CD8-positive, alpha-beta memory T cell (primary cell): ENCODE data around the gene GBGT1. TPM values are rescaled to one million over a fixed set of nuclear protein-coding genes. Genes with fewer than 3 reads are reported as not detected.

ENCODE experiments used
- CTCF ChIA-PET: fragments of 350-600 bp; sonication (Branson Sonifier 250); formaldehyde crosslinking; loops from one replicate; lab custom pipeline; 2021; ENCODE audit warnings: antibody characterized with exemption; lab: Charles Lee
- POLR2A ChIA-PET: fragments of 350-600 bp; sonication (Branson Sonifier 250); formaldehyde crosslinking; loops from one replicate; lab custom pipeline; 2021; ENCODE audit warnings: antibody characterized with exemption; lab: Charles Lee
- DNase-seq, 5 donors: peaks; one replicate each; pipeline versions ENCODE4 v3.0.0 to v3.0.0-alpha.2; 2020 to 2022; ENCODE audit warnings: mixed read lengths in 1 of 5
- H3K27ac ChIP-seq: one replicate; pipeline ENCODE4 v1.7.0; 2013; ENCODE audit warnings: low read depth, mild to moderate bottlenecking, low read length, moderate library complexity
- H3K27me3 ChIP-seq: 2 replicates; pipeline ENCODE4 v1.7.0; 2013; ENCODE audit warnings: low read length, mild to moderate bottlenecking; ENCODE audit not compliant: insufficient read depth, poor library complexity, severe bottlenecking
- H3K36me3 ChIP-seq: 2 replicates; pipeline ENCODE4 v1.7.0; 2013; ENCODE audit warnings: mild to moderate bottlenecking, low read length, moderate library complexity; ENCODE audit not compliant: insufficient read depth
- H3K4me1 ChIP-seq: 2 replicates; pipeline ENCODE4 v1.7.0; 2013; ENCODE audit warnings: mild to moderate bottlenecking, low read length, moderate library complexity; ENCODE audit not compliant: insufficient read depth
- H3K4me3 ChIP-seq: 2 replicates; pipeline ENCODE4 v1.7.0; 2013; ENCODE audit warnings: mild to moderate bottlenecking, low read length
- H3K9me3 ChIP-seq: 2 replicates; pipeline ENCODE4 v1.7.0; 2013; ENCODE audit warnings: mild to moderate bottlenecking, low read length
- H3K27ac Mint-ChIP-seq, 8 donors: one replicate each; pipeline ENCODE4 v1.8.0; 2020 to 2021; ENCODE audit warnings: mixed read lengths in 8 of 8, mild to moderate bottlenecking in 6 of 8, inconsistent platforms in 3 of 8, moderate library complexity in 3 of 8
- H3K27me3 Mint-ChIP-seq, 2 donors: one replicate each; pipeline ENCODE4 v1.8.0; 2020 to 2021; ENCODE audit warnings: mixed read lengths in 2 of 2, mild to moderate bottlenecking in 1 of 2, moderate library complexity in 1 of 2
- H3K36me3 Mint-ChIP-seq, 3 donors: one replicate each; pipeline ENCODE4 v1.8.0; 2020 to 2021; ENCODE audit warnings: mixed read lengths in 3 of 3, inconsistent platforms in 1 of 3, mild to moderate bottlenecking in 1 of 3
- H3K4me1 Mint-ChIP-seq, 3 donors: one replicate each; pipeline ENCODE4 v1.8.0; 2020 to 2021; ENCODE audit warnings: mixed read lengths in 3 of 3, inconsistent platforms in 1 of 3, mild to moderate bottlenecking in 1 of 3
- H3K4me3 Mint-ChIP-seq, 7 donors: one replicate each; pipeline ENCODE4 v1.8.0; 2020 to 2021; ENCODE audit warnings: mixed read lengths in 7 of 7, mild to moderate bottlenecking in 6 of 7, moderate library complexity in 4 of 7, inconsistent platforms in 2 of 7
- H3K9me3 Mint-ChIP-seq, 5 donors: one replicate each; pipeline ENCODE4 v1.8.0; 2020 to 2022; ENCODE audit warnings: mixed read lengths in 5 of 5, mild to moderate bottlenecking in 3 of 5, moderate library complexity in 2 of 5, inconsistent platforms in 1 of 5
- polyA plus RNA-seq: library from polyadenylated mRNA; unstranded; fragments of 300-500 nt; fragmentation: Illumina TruSeq; gene quantifications from one replicate; pipeline ENCODE4 v1.2.3, GENCODE V29; 2021
- total RNA-seq, 2 experiments: library from RNA; stranded (reverse); gene quantifications; one replicate each; pipeline ENCODE4 v1.2.3, GENCODE V29; 2021

GBGT1 gene
- total and polyA plus RNA-seq, 3 experiments from 2014 or later, result 1.8 to 2.6 TPM; not detected in 1

GRCh38 chr9:133121198-133121914, 42.4 kb downstream of the GBGT1 start, which contains the start of gene RALGDS:
RALGDS (minus strand) TSS chr9:133121240; CDS start chr9:133121154, 86 bp downstream.
- Histone ChIP-seq H3K4me1 (peaks cover 61% of the 10 kb centered on the region), H3K9me3 (no peaks in the 10 kb centered on the region), H3K36me3 (no peaks in the 10 kb centered on the region), H3K27ac (peak within 1 kb of the TSS; percentile 75), H3K4me3 (peak within 1 kb of the TSS; percentile 53), H3K27me3 (no peaks in the 10 kb centered on the region)
- Mint-ChIP-seq H3K36me3 (peaks cover 0 to 24% (median 0%) of the 10 kb centered on the region in 3 donors), H3K27me3 (no peaks in the 10 kb centered on the region), H3K4me3 (peak within 1 kb of the TSS; percentile 54 to 88 (median 78)), H3K9me3 (no peaks in the 10 kb centered on the region), H3K4me1 (peaks cover 59 to 95% (median 64%) of the 10 kb centered on the region in 3 donors), H3K27ac (peak within 1 kb of the TSS; percentile 95 to 100 (median 98))
- DNase-seq, result peak; percentile 85 to 93 (median 90)
- POLR2A ChIA-PET, result interaction anchor here (1.1 to 1.6 kb wide), 2 partner anchors 12 to 23 kb away, joined by 3 to 11 read pairs; no protein-coding TSS in a partner anchor
- CTCF ChIA-PET, result interaction anchor here (25.9 kb wide), 1 partner anchor 27 kb away, joined by 521 read pairs; no protein-coding TSS in a partner anchor

DNA sequence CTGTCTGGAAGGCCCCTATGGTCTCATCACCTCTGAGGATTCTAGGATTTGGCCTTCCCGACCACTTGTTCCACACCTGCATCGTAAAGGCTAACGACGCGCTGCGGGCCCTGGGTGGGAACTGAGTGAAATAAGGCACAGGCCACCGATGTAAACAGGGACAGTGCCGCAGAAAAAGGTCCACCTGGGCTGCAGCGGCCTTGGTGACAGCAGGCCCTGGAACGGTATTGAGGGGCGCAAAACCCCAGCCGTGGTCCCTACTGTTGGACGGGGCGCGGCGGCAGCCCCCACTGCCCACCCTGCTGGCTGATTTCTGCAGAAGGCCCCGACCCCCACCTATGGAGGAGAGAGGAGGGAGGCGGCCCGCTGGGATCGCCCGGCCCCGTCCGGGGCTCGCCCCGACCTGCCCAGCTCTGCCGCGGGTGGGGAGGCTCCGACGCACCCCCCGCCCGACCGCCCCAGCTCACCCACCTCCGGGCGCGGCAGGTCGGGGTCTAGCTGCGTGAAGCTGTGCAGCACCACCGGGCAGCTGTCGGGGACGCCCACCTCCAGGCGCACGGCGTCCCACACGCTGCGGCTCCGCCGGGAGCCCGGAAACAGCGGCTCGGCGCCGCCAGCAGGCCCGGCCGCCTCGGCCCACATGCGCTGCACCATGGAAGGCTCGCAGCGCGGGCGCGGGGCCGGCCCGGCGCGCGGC, 43.1 kb downstream of the GBGT1 start:
- Histone ChIP-seq H3K36me3 (no peaks in the 10 kb centered on the region), H3K9me3 (no peaks in the 10 kb centered on the region), H3K4me3 (peak overlapping the region; percentile 53), H3K27ac (peak overlapping the region; percentile 74), H3K27me3 (no peaks in the 10 kb centered on the region), H3K4me1 (peaks cover 62% of the 10 kb centered on the region)
- CTCF ChIA-PET, result interaction anchor here (25.9 kb wide), 1 partner anchor 27 kb away, joined by 521 read pairs; no protein-coding TSS in a partner anchor
- POLR2A ChIA-PET, result interaction anchor here (0.6 to 1.6 kb wide), 3 partner anchors 10 to 23 kb away, joined by 3 to 11 read pairs (median 4); no protein-coding TSS in a partner anchor
- Mint-ChIP-seq H3K36me3 (peaks cover 0 to 23% (median 0%) of the 10 kb centered on the region in 3 donors), H3K27ac (peak overlapping the region; percentile 33 to 87 (median 66)), H3K27me3 (no peaks in the 10 kb centered on the region), H3K4me1 (peaks cover 56 to 95% (median 61%) of the 10 kb centered on the region in 3 donors), H3K9me3 (no peaks in the 10 kb centered on the region), H3K4me3 (peak overlapping the region; percentile 54 to 88 (median 78))
- no peak for DNase-seq

DNA sequence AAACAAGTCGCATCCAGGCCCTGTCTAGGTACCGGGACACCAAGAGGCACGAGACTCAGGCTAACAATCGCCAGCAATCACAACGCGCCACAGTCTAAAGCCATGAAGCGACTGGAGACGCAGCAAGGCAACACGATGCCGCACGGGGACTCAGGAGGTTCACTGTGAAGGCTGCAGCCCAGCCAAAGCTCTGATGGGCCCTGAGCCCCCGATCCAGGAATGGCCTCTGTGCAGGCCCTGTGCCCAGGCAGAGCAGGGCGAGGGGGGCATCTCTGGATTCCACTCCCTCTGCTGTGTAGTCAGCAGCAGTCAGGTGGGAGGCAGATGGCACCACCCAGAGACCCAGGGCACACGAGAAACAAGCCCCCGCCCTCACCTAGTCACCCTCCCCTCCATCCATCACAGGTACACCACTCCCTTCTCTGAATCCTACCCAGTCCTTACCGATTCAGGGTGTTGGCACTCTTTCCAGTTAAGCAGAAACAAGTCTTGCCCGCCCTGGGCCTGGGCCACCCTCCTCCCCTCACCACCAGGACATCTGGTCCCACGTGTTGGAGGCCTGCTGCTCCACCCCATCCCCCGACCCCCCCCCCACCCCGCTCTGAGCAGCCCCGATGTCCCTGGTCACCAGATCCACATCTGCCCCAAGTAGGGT, 43.7 kb downstream of the GBGT1 start:
- Mint-ChIP-seq H3K9me3 (no peaks in the 10 kb centered on the region), H3K4me3 (peak overlapping the region; percentile 54 to 88 (median 78)), H3K27me3 (no peaks in the 10 kb centered on the region), H3K27ac (peak overlapping the region in 5 of 8 donors; percentile 59 to 87 (median 60)), H3K36me3 (peaks cover 0 to 24% (median 0%) of the 10 kb centered on the region in 3 donors), H3K4me1 (peaks cover 57 to 95% (median 60%) of the 10 kb centered on the region in 3 donors)
- Histone ChIP-seq H3K27me3 (no peaks in the 10 kb centered on the region), H3K4me1 (peaks cover 62% of the 10 kb centered on the region), H3K4me3 (no peak overlapping the region), H3K27ac (peak overlapping the region; percentile 74), H3K36me3 (no peaks in the 10 kb centered on the region), H3K9me3 (no peaks in the 10 kb centered on the region)
- ChIA-PET CTCF (interaction anchor here (3.2 to 25.9 kb wide), 2 partner anchors 13 to 28 kb away, joined by 13 to 521 read pairs; no protein-coding TSS in a partner anchor), POLR2A (interaction anchor here (1.6 kb wide), 1 partner anchor 24 kb away, joined by 5 read pairs; no protein-coding TSS in a partner anchor)
- no peak for DNase-seq

DNA sequence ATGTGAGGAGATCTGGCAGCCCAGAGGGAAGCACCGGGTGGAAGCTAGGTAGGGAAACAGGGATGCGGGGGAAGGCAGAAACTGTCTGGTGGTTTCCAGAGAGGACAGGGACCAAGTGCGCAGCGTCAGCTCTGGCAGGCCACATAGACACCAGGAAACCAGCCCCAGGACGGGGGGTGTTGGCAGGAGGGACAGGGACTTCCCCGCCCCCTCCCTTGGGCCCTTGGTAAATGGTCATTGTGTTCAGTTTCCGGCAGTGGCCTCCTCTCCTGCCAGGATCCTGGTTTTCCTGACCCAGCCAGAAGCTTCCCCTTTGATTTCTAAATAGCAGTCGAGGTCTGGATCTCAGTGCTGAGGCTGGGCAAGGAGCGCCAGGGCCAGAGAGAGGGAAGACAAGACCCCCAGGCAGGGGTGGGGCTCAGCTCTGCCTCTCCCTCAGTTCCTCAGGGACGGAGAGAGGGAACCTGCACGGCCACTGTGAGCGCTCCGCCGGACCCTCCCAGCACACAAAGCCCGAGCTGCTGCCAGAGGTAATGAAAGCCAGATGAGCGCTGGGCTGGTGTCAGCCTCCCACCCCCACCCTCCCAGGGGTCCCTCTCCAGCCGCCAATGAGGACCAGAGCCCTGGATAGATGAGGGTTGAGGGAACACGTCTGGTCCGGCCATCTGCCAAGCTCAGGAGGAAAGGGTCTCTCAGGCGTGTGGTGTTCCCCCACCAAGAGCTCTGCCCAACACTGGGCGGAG, 44.4 kb downstream of the GBGT1 start:
- H3K27me3 Mint-ChIP-seq, result no peaks in the 10 kb centered on the region
- Histone ChIP-seq H3K36me3 (no peaks in the 10 kb centered on the region), H3K27ac (no peak overlapping the region), H3K4me1 (peaks cover 62% of the 10 kb centered on the region), H3K4me3 (no peak overlapping the region), H3K27me3 (no peaks in the 10 kb centered on the region), H3K9me3 (no peaks in the 10 kb centered on the region)
- peaks cover 52 to 95% (median 60%) of the 10 kb centered on the region in 3 donors for H3K4me1 Mint-ChIP-seq
- ChIA-PET CTCF (interaction anchor here (0.7 to 25.9 kb wide), 6 partner anchors 13 to 29 kb away, joined by 3 to 521 read pairs (median 6); no protein-coding TSS in a partner anchor), POLR2A (interaction anchor here (0.9 to 2.6 kb wide), 3 partner anchors 9 to 25 kb away, joined by 3 to 5 read pairs (median 5); no protein-coding TSS in a partner anchor)
- H3K4me3 Mint-ChIP-seq, result peak overlapping the region; percentile 29 to 88 (median 62)
- H3K9me3 Mint-ChIP-seq, result no peaks in the 10 kb centered on the region
- peak overlapping the region in 7 of 8 donors; percentile 37 to 95 (median 75) for H3K27ac Mint-ChIP-seq
- peaks cover 0 to 21% (median 0%) of the 10 kb centered on the region in 3 donors for H3K36me3 Mint-ChIP-seq
- no peak for DNase-seq

DNA sequence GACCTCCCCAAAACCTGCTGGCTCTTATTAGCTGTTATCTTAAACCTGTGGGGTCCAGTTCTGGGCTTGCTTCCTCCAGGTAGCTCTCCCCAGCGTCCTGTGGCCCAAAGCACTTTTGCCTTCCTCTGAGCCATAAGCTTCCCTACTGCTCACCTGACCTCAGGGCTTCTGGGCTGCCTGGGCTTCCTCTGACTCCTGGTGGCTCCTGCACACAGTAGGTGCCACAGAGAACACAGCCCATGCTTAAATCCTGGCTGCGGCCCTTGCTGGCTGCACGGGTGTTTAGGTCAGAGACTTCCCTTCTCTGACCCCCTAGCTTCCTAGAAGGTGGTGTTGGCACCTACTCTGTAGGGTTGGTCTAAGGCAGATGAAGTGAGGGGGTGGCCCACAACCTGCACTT, 45.1 kb downstream of the GBGT1 start:
- Mint-ChIP-seq H3K36me3 (peaks cover 0 to 23% (median 0%) of the 10 kb centered on the region in 3 donors), H3K9me3 (no peaks in the 10 kb centered on the region), H3K4me3 (peak overlapping the region in 5 of 7 donors; percentile 21 to 78 (median 59)), H3K27me3 (no peaks in the 10 kb centered on the region), H3K4me1 (peaks cover 47 to 94% (median 57%) of the 10 kb centered on the region in 3 donors), H3K27ac (peak overlapping the region; percentile 35 to 88 (median 68))
- H3K4me1 ChIP-seq, result peaks cover 64% of the 10 kb centered on the region
- H3K9me3 ChIP-seq, result no peaks in the 10 kb centered on the region
- CTCF ChIA-PET, result interaction anchor here (0.6 to 25.9 kb wide), 8 partner anchors 12 to 550 kb away, joined by 3 to 521 read pairs (median 6); no protein-coding TSS in a partner anchor
- no peaks in the 10 kb centered on the region for H3K36me3 ChIP-seq
- H3K4me3 ChIP-seq, result no peak overlapping the region
- POLR2A ChIA-PET, result interaction anchor here (0.9 to 2.6 kb wide), 3 partner anchors 8 to 25 kb away, joined by 3 to 5 read pairs (median 5); no protein-coding TSS in a partner anchor
- no peak overlapping the region for H3K27ac ChIP-seq
- no peak for DNase-seq
- H3K27me3 ChIP-seq, result no peaks in the 10 kb centered on the region

GRCh38 chr9:133118179-133118520, 45.6 kb downstream of the GBGT1 start:
- no peak overlapping the region for H3K27ac ChIP-seq
- H3K4me3 ChIP-seq, result no peak overlapping the region
- H3K4me1 Mint-ChIP-seq, result peaks cover 47 to 94% (median 57%) of the 10 kb centered on the region in 3 donors
- ChIA-PET CTCF (interaction anchor here (0.6 to 25.9 kb wide), 8 partner anchors 13 to 550 kb away, joined by 3 to 521 read pairs (median 6); no protein-coding TSS in a partner anchor), POLR2A (interaction anchor here (0.9 to 2.6 kb wide), 3 partner anchors 7 to 26 kb away, joined by 3 to 5 read pairs (median 4); no protein-coding TSS in a partner anchor)
- no peak for DNase-seq
- peak overlapping the region in 7 of 8 donors; percentile 7 to 88 (median 78) for H3K27ac Mint-ChIP-seq
- peaks cover 0 to 23% (median 0%) of the 10 kb centered on the region in 3 donors for H3K36me3 Mint-ChIP-seq
- no peaks in the 10 kb centered on the region for H3K9me3 ChIP-seq
- H3K27me3 Mint-ChIP-seq, result no peaks in the 10 kb centered on the region
- peak overlapping the region in 2 of 7 donors; percentile 27 to 29 for H3K4me3 Mint-ChIP-seq
- no peaks in the 10 kb centered on the region for H3K9me3 Mint-ChIP-seq
- H3K27me3 ChIP-seq, result no peaks in the 10 kb centered on the region
- peaks cover 68% of the 10 kb centered on the region for H3K4me1 ChIP-seq
- no peaks in the 10 kb centered on the region for H3K36me3 ChIP-seq
